HL-60/S4 treated with phorbol 12-myristate 13-acetate at 8.2 ng/mL for 4 days and 3 days (cell line): ENCODE data around the gene TRDN.
"Not testable (repeated sequence)": the region's sequence is repeated elsewhere in the genome, so short reads cannot be mapped to it uniquely, and the experiment has no call there.

Experiments
- in situ Hi-C: fragments of 300-500 bp; cut with MboI; formaldehyde crosslinking; loops from 2 replicates; pipeline ENCODE4 v1.15.0; 2022; ENCODE audit warnings: low sequenced_read_pairs

The TRDN gene

GRCh38 chr6:123564361-123564760, 72.4 kb downstream of the TRDN start:
- in situ Hi-C loops: no loop called here

DNA sequence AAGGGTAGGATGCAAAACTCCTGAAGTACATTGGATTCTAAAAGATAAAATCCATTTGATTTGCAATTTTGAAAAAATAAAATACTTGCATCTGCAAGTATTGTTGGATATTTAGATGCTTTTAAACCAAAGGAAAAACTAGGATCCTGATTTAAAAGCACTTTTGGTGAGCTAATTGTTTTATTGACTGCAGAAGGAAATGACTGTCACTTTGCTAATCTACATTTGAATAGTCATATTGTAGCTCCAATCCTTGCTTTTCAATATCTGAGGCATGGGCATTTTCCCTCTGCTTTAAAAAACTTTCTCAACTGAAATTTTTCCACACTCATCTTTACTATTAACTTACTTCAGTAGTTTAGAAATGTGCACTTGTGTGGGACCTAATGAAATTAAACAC, 74.1 kb downstream of the TRDN start:
- in situ Hi-C loops: no loop called here

DNA sequence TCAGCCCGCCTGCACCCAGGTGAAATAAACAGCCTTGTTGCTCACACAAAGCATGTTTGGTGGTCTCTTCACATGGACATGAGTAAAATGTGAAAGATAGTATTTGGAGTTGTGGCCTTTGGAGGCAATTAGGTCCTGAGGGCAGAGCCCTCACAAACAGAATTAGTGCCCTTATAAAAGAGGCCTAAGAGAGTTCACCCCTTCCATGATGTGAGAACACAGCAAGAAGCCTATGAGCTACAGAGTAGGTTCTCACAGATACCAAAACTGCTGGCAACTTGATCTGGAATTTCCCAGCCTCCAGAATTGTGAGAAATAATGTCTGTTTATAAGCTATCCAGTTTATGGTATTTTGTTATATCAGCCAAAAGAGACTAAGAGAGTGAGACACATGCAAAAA, 74.5 kb downstream of the TRDN start:
- in situ Hi-C loops: no loop called here

DNA sequence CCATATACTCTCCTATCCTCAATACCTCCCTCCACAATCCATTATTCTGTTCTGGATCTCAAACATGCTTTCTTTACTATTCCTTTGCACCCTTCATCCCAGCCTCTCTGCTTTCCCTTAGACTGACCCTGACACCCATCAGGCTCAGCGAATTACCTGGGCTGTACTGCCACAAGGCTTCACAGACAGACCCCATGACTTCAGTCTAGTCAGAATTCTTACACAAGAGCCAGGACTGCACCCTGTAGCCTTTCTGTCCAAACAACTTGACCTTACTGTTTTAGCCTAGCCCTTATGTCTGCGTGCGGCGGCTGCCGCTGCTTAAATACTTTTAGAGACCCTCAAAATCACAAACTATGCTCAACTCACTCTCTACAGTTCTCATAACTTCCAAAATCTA, 76.9 kb downstream of the TRDN start:
- in situ Hi-C loops: not testable (repeated sequence)

- in situ Hi-C loops: not testable (repeated sequence)
Measured at GRCh38 chr6:123557474-123557873, 79.3 kb downstream of the TRDN start.

- in situ Hi-C loops: no loop called here
Measured at GRCh38 chr6:123551939-123552707, 84.6 kb downstream of the TRDN start.

DNA sequence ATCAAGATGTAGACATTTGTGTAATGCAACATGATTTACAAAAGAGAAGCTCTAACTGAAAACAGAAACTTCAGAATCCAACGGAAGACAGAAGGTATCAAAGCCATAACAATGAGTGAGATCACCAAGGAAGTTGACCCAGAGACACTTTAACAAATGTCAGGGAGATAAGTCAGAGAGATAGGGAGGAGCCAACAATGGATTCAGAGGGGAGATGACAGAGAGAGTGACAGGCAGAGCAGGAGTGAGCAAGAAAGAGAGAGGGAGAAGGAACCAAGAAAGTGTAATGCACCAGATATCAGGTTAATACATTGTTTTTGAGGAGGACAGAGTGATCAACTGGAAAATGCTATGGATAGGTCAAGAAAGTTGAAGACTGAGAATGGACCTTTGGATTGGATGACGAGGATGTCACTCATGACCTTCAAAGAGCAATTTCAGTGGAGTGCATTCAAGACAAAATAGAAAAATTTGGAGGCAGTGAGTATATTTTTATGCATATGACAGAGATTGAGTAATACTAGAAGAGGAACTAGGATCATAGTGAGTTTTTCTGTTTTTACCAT, 86.6 kb downstream of the TRDN start:
- in situ Hi-C loops: no loop called here

- in situ Hi-C loops: no loop called here
Measured at GRCh38 chr6:123549476-123549875, 87.3 kb downstream of the TRDN start.

GRCh38 chr6:123547216-123547978, 89.4 kb downstream of the TRDN start:
- in situ Hi-C loops: no loop called here

DNA sequence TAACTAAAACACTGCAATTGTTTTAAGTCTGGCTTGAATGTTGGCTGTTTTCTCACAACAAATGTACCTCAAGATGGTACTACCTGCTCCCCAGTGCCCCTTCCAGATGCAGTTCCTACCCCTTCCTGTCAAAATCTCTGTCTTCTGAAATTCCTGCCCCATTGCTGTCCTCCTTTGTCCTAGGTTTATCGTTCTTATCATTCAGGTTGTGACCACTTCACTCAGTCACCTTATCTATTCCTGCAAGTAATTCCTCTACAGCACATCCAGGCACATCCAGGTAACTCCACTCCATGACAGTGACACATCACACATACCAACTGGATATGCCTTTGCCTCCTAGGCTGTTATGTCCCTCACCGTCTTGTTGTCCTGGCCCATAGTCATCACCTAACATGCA, 90.2 kb downstream of the TRDN start:
- in situ Hi-C loops: no loop called here

GRCh38 chr6:123541462-123541861, 95.3 kb downstream of the TRDN start:
- in situ Hi-C loops: no loop called here

- in situ Hi-C loops: no loop called here
Measured at GRCh38 chr6:123533862-123534648, 102.7 kb downstream of the TRDN start.

DNA sequence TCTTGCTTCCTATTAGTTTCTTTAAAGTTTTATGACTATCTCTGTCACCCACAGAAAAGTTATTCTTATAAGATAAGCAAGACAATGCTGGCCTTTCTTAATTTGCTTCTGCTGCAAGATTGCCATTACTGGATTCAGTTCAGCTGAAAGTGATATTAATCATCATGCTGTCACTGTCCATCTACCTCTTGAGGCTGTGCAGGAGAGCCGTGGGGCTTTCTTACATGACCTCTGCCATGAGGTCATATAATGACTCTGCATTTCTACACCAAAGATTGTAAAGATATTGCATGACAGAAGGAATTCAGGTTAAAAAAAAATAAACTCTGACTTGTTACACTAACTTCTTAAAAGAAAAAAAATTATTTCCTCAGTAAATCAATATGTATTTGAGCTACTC, 106.9 kb downstream of the TRDN start:
- in situ Hi-C loops: no loop called here

GRCh38 chr6:123529058-123529457, 107.7 kb downstream of the TRDN start:
- in situ Hi-C loops: no loop called here

- in situ Hi-C loops: no loop called here
Measured at GRCh38 chr6:123527406-123527805, 109.3 kb downstream of the TRDN start.

DNA sequence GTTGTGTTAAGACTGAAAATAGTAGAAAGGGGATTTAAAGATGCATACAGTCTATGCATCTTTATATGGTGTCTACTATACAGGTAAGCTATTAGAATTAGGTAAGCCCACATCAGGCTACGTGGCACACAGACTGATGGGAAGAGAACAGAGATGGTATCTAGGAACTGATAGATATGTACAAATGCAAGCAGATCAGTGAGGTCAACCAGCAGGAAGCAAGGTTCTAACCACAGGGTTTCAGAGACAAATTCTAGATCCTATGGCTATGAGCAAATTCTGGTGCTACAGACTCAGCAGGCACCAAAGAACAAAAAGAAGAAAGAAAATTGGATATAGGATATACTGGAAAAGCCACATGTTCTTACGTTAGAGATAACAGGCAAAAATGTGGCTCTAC, 110.6 kb downstream of the TRDN start:
- in situ Hi-C loops: no loop called here

- in situ Hi-C loops: no loop called here
Measured at GRCh38 chr6:123524781-123525180, 112.0 kb downstream of the TRDN start.

- in situ Hi-C loops: no loop called here
Measured at GRCh38 chr6:123520217-123520616, 116.5 kb downstream of the TRDN start.

- in situ Hi-C loops: no loop called here
Measured at GRCh38 chr6:123519189-123519505, 117.6 kb downstream of the TRDN start.

DNA sequence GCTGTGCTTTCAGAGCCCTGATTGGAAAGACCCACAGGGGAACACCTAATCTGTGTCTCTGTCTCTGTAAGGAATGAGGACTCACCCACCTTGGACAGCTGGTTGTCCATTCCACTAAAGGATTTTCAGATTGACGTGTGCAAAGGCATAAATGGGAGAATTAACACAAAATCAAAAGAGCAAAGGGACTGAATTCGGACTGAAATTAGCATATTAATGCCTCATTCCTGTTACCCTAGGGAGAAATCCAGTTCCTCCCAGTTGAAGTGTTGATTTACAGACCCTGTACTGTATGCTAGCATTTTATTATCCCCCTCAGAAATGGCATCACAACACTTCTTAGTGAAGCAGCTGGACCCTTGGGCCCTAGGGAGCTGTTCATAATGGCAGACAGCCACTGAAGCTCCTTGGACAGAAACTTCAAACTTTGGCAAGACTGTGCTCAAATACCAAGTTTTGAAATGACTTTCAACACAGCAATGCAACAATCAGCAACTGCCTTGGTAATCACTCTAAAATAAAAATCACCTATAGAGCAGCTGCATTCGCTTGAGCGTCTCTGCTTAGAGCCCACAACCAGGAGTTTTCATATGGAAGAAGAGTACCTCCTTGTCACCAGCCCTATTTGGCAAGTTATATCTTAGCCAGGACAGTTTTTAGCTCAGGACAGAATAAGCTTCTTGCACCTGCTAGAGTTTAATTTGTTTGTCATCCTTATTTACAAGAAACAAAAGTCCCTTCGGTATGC, 118.1 kb downstream of the TRDN start:
- in situ Hi-C loops: no loop called here

DNA sequence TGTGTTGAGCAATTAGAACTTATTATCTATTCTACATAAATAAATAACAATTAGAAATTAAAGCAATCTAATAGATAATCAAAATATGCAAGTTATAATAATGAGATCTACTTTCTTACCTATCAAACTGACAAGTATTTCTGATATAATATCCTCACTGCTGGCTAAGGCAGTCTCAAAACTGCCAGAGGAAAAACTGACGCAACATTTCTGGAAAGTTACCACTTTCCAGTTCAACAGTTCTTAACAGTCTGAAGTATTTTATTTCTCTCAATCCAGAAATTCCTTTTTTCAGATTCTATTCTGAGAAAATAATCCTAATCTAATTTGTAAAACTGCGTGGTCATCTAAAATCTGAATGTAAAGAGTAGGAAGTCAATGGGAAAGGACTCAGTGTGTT, 121.0 kb downstream of the TRDN start:
- in situ Hi-C loops: no loop called here
